VCaP (cell line): Measurements from ENCODE around the gene OR1I1.
A peak's percentile ranks its signal among the peaks of the same experiment; 100 is the strongest.

Source experiments
- H3K27ac ChIP-seq: fragments of 450-650 bp; 2 replicates; pipeline ENCODE4 v1.5.1; 2017
- CTCF ChIP-seq: fragments of 450-650 bp; conservative IDR thresholded peaks from 2 replicates; pipeline ENCODE4 v1.5.1; 2017; ENCODE audit warnings: mild to moderate bottlenecking, moderate library complexity

Gene OR1I1

GRCh38 chr19:15099017-15099582 is 17.1 kb downstream of the OR1I1 start:
- TF ChIP-seq CTCF, result no peak
- no peak overlapping the region for H3K27ac ChIP-seq

DNA sequence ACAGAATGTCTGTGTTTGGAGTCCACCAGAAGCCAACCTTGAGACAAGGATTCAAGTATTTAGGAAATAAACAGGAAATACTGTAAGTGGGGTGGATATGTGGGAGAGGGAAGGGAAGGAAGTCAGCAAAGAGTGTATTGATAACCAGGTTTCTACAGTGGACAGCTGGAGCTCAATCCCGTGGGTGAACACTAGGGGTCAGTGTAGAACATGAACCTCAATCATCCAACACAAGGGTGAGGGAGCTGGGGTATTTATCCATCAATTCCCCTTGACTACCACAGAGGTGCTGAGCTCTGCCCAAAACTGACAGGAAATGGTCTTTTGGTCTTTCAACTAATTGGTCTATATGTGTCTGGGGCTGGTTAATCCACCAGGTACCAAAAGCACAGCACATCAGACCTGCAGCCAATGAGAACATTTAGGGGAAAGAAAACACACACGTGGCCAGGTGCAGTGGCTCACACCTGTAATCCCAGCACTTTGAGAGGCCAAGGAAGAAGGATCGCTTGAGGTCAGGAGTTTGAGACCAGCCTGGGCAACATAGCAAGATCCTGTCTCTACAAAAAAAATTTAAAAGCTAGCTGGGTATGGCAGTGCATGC is 19.6 kb downstream of the OR1I1 start:
- TF ChIP-seq CTCF, result peak; percentile 81
- no peak overlapping the region for H3K27ac ChIP-seq

DNA sequence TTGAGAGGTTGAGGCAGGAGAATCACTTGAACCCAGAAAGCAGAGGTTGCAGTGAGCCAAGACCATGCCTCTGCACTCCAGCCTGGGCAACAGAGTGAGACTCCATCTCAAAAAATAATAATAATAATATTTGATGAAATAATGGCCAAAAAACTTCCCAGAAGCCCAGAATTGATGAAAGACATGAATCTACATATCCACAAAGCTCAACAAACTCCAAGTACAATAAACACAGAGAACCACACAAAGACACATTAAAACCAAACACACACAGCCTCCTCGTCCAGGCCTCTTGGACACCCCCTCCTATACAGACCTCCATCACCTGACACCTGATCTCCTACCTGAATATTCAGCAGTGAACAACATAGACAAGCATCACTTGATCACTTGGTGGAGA is 22.0 kb downstream of the OR1I1 start:
- H3K27ac ChIP-seq, result no peak overlapping the region
- TF ChIP-seq CTCF, result no peak

DNA sequence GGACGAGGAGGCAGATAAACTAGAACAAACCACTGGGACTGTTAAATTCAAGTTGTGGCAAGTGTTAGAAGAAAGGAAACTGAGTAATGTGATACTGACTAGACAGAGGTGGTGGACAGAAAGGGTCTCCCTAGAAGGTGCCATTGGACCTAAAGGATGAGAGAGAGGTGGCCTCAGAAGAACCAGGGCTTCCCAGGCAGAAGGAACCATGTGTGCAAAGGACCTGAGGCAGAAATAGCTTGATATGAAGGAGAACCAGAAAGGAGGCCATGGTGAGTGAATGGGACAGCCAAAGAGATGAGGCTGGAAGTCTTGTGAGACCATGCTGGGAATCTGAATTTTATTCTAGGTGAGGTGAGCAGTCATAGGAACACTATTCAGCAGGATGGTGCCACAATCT is 22.4 kb downstream of the OR1I1 start:
- no peak for TF ChIP-seq CTCF
- H3K27ac ChIP-seq, result no peak overlapping the region

DNA sequence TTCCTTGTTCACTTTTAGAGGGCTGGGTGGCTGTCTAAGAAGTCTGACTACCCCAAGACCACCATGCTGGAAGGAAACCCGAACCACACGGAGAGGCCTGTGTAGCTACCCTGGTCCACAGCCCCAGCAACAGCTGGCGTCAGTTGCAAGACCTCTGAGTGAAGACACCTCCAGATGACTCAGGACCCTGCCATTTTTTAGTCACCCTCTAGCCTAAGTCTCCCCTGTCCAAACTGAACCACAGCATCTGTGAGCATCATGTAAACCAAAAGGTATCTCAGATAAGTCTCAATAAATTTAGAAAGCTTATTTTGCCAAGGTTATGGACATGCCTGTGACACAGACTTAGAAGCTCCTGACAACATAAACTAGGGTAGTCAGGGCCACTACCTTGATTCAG is 23.0 kb downstream of the OR1I1 start:
- no peak for TF ChIP-seq CTCF
- H3K27ac ChIP-seq, result no peak overlapping the region

- no peak for TF ChIP-seq CTCF
- peak within 1 kb of the TSS; percentile 37; the same call in 1 of the 2 replicates for H3K27ac ChIP-seq
These were observed 25.3 kb downstream of the OR1I1 start, which contains the start of gene SYDE1 for GRCh38 chr19:15107061-15108010. TSS of gene SYDE1 (plus strand) at chr19:15107401. CDS start at chr19:15107434, 33 bp downstream.

- no peak overlapping the region for H3K27ac ChIP-seq
- no peak for TF ChIP-seq CTCF
These were observed 26.3 kb downstream of the OR1I1 start for GRCh38 chr19:15108145-15108844.
